SK-N-MC (cell line): ENCODE results near the gene ARHGAP30.

Experiments
- EZH2 ChIP-seq: fragments of 200-600 bp; sonication (generic); IDR thresholded peaks from one replicate; pipeline ENCODE4 v1.6.1; 2017; ENCODE audit warnings: antibody characterized with exemption
- FOXP2 ChIP-seq: optimal IDR thresholded peaks from 2 replicates; pipeline ENCODE3; 2011; ENCODE audit warnings: mild to moderate bottlenecking, moderate library complexity; ENCODE audit not compliant: insufficient read depth; ENCODE audit errors: extremely low read length, control extremely low read depth
- POLR2AphosphoS5 ChIP-seq: IDR thresholded peaks from 2 replicates; pipeline ENCODE4 v1.6.1; 2012; ENCODE audit warnings: mild to moderate bottlenecking, low read depth, low read length, borderline replicate concordance

GRCh38 chr1:161099090-161099802, 29.6 kb upstream of the ARHGAP30 start:
- TF ChIP-seq POLR2AphosphoS5 (no peak), EZH2 (no peak), FOXP2 (no peak)
